HUES48 (cell line): ENCODE measurements around the gene CYLD.

Experiments used
- H3K27ac ChIP-seq: one replicate; pipeline ENCODE4 v1.7.0; 2013; ENCODE audit warnings: low read depth, low read length, inconsistent platforms
- H3K27me3 ChIP-seq: 2 replicates; pipeline ENCODE4 v1.6.1; 2013; ENCODE audit warnings: mild to moderate bottlenecking, low read length; ENCODE audit not compliant: control insufficient read depth, insufficient read depth
- H3K36me3 ChIP-seq: 2 replicates; pipeline ENCODE4 v1.6.1; 2013; ENCODE audit warnings: low read length; ENCODE audit not compliant: control insufficient read depth, insufficient read depth
- H3K4me1 ChIP-seq: 2 replicates; pipeline ENCODE4 v1.6.1; 2013; ENCODE audit warnings: mild to moderate bottlenecking, low read length; ENCODE audit not compliant: control insufficient read depth, insufficient read depth
- H3K4me3 ChIP-seq: 2 replicates; pipeline ENCODE4 v1.5.1; 2013; ENCODE audit warnings: mild to moderate bottlenecking, low read depth, low read length
- H3K9ac ChIP-seq: 2 replicates; pipeline ENCODE4 v1.6.1; 2013; ENCODE audit warnings: mild to moderate bottlenecking, low read depth, low read length, moderate library complexity
- H3K9me3 ChIP-seq: 2 replicates; pipeline ENCODE4 v1.6.1; 2013; ENCODE audit warnings: low read length; ENCODE audit not compliant: control insufficient read depth, insufficient read depth

Gene CYLD

GRCh38 chr16:50809561-50809960 is 67.7 kb downstream of the CYLD start:
- H3K4me3 ChIP-seq: no peak overlapping the region
- H3K36me3 ChIP-seq: no peaks in the 10 kb centered on the region
- no peaks in the 10 kb centered on the region for H3K4me1 ChIP-seq
- H3K9ac ChIP-seq: no peak overlapping the region
- no peak overlapping the region for H3K27ac ChIP-seq
- H3K9me3 ChIP-seq: no peaks in the 10 kb centered on the region
- H3K27me3 ChIP-seq: no peaks in the 10 kb centered on the region

GRCh38 chr16:50810241-50810965 is 68.5 kb downstream of the CYLD start:
- Histone ChIP-seq H3K9ac (no peak overlapping the region), H3K4me1 (no peaks in the 10 kb centered on the region), H3K9me3 (no peaks in the 10 kb centered on the region), H3K4me3 (no peak overlapping the region), H3K27me3 (no peaks in the 10 kb centered on the region), H3K36me3 (no peaks in the 10 kb centered on the region), H3K27ac (no peak overlapping the region)

GRCh38 chr16:50812046-50812445 is 70.2 kb downstream of the CYLD start:
- Histone ChIP-seq H3K27ac (no peak overlapping the region), H3K9ac (no peak overlapping the region), H3K4me3 (no peak overlapping the region), H3K36me3 (no peaks in the 10 kb centered on the region), H3K9me3 (no peaks in the 10 kb centered on the region), H3K27me3 (no peaks in the 10 kb centered on the region), H3K4me1 (no peaks in the 10 kb centered on the region)

GRCh38 chr16:50812876-50813466 is 71.1 kb downstream of the CYLD start:
- H3K4me3 ChIP-seq: no peak overlapping the region
- no peaks in the 10 kb centered on the region for H3K9me3 ChIP-seq
- no peak overlapping the region for H3K9ac ChIP-seq
- H3K27ac ChIP-seq: no peak overlapping the region
- no peaks in the 10 kb centered on the region for H3K4me1 ChIP-seq
- no peaks in the 10 kb centered on the region for H3K36me3 ChIP-seq
- H3K27me3 ChIP-seq: no peaks in the 10 kb centered on the region

- H3K9me3 ChIP-seq: no peaks in the 10 kb centered on the region
- H3K4me1 ChIP-seq: no peaks in the 10 kb centered on the region
- H3K27me3 ChIP-seq: no peaks in the 10 kb centered on the region
- H3K27ac ChIP-seq: no peak overlapping the region
- H3K36me3 ChIP-seq: no peaks in the 10 kb centered on the region
- no peak overlapping the region for H3K4me3 ChIP-seq
- no peak overlapping the region for H3K9ac ChIP-seq
Measured at GRCh38 chr16:50814052-50814451, 72.2 kb downstream of the CYLD start.

GRCh38 chr16:50814541-50814940 is 72.7 kb downstream of the CYLD start:
- no peaks in the 10 kb centered on the region for H3K27me3 ChIP-seq

GRCh38 chr16:50815382-50815781 is 73.5 kb downstream of the CYLD start:
- Histone ChIP-seq H3K4me1 (no peaks in the 10 kb centered on the region), H3K9ac (no peak overlapping the region), H3K36me3 (no peaks in the 10 kb centered on the region), H3K27me3 (no peaks in the 10 kb centered on the region), H3K4me3 (no peak overlapping the region), H3K27ac (no peak overlapping the region), H3K9me3 (no peaks in the 10 kb centered on the region)

More at GRCh38 chr16:50814541-50814940, 72.7 kb downstream of the CYLD start:
- Histone ChIP-seq H3K9ac (no peak overlapping the region), H3K4me1 (no peaks in the 10 kb centered on the region), H3K36me3 (no peaks in the 10 kb centered on the region), H3K27ac (no peak overlapping the region), H3K9me3 (no peaks in the 10 kb centered on the region), H3K4me3 (no peak overlapping the region)

- Histone ChIP-seq H3K9ac (no peak overlapping the region), H3K27me3 (no peaks in the 10 kb centered on the region), H3K4me1 (no peaks in the 10 kb centered on the region), H3K27ac (no peak overlapping the region), H3K9me3 (no peaks in the 10 kb centered on the region), H3K4me3 (no peak overlapping the region), H3K36me3 (no peaks in the 10 kb centered on the region)
Measured at GRCh38 chr16:50816901-50817555, 75.1 kb downstream of the CYLD start.

GRCh38 chr16:50818380-50818779 is 76.5 kb downstream of the CYLD start:
- H3K9me3 ChIP-seq: no peaks in the 10 kb centered on the region
- H3K4me3 ChIP-seq: no peak overlapping the region
- H3K27me3 ChIP-seq: no peaks in the 10 kb centered on the region
- no peaks in the 10 kb centered on the region for H3K36me3 ChIP-seq
- H3K27ac ChIP-seq: no peak overlapping the region
- no peak overlapping the region for H3K9ac ChIP-seq
- no peaks in the 10 kb centered on the region for H3K4me1 ChIP-seq

GRCh38 chr16:50819706-50820105 is 77.8 kb downstream of the CYLD start:
- H3K36me3 ChIP-seq: no peaks in the 10 kb centered on the region
- H3K27ac ChIP-seq: no peak overlapping the region
- no peaks in the 10 kb centered on the region for H3K27me3 ChIP-seq
- no peak overlapping the region for H3K9ac ChIP-seq
- no peak overlapping the region for H3K4me3 ChIP-seq
- no peaks in the 10 kb centered on the region for H3K4me1 ChIP-seq
- no peaks in the 10 kb centered on the region for H3K9me3 ChIP-seq

GRCh38 chr16:50820225-50820624 is 78.3 kb downstream of the CYLD start:
- Histone ChIP-seq H3K9ac (no peak overlapping the region), H3K4me3 (no peak overlapping the region), H3K36me3 (no peaks in the 10 kb centered on the region), H3K27me3 (no peaks in the 10 kb centered on the region), H3K9me3 (no peaks in the 10 kb centered on the region), H3K4me1 (no peaks in the 10 kb centered on the region), H3K27ac (no peak overlapping the region)
